ENCODE measurements around the gene EXOG.

EXOG gene

GRCh38 chr3:38472342-38472741 is 23.8 kb upstream of the EXOG start:
- H3K4me2 ChIP-seq: no peak overlapping the region
- no peaks in the 10 kb centered on the region for H3K36me3 ChIP-seq (ENCODE audit: insufficient read depth)
- no peak for TF ChIP-seq CTCF (conservative IDR thresholded peaks at IDR 0.05; ENCODE audit: low read depth, low read length)
- no peaks in the 10 kb centered on the region for H3K4me1 ChIP-seq (ENCODE audit: low read depth, poor library complexity, severe bottlenecking)
- no peak overlapping the region for H2AFZ ChIP-seq (ENCODE audit: low read depth)
- no peaks in the 10 kb centered on the region for H4K20me1 ChIP-seq (ENCODE audit: insufficient read depth)
- H3K27ac ChIP-seq: no peak overlapping the region
- no peaks in the 10 kb centered on the region for H3K27me3 ChIP-seq (ENCODE audit: insufficient read depth, low read depth)
- no peak overlapping the region for H3K9ac ChIP-seq
- H3K79me2 ChIP-seq (ENCODE audit: insufficient read depth, low read depth): no peaks in the 10 kb centered on the region
- H3K4me3 ChIP-seq (IDR thresholded peaks at IDR 0.05; ENCODE audit: insufficient read depth, low read depth, low read length): no peak overlapping the region

GRCh38 chr3:38473229-38473628 is 22.9 kb upstream of the EXOG start:
- Histone ChIP-seq H3K4me1 (ENCODE audit: low read depth, poor library complexity, severe bottlenecking) (no peaks in the 10 kb centered on the region), H3K36me3 (ENCODE audit: insufficient read depth) (no peaks in the 10 kb centered on the region), H3K27me3 (ENCODE audit: insufficient read depth, low read depth) (no peaks in the 10 kb centered on the region), H3K27ac (no peak overlapping the region), H3K9ac (no peak overlapping the region), H2AFZ (ENCODE audit: low read depth) (no peak overlapping the region), H3K4me3 (IDR thresholded peaks at IDR 0.05; ENCODE audit: insufficient read depth, low read depth, low read length) (no peak overlapping the region), H4K20me1 (ENCODE audit: insufficient read depth) (no peaks in the 10 kb centered on the region), H3K4me2 (no peak overlapping the region), H3K79me2 (ENCODE audit: insufficient read depth, low read depth) (no peaks in the 10 kb centered on the region)
- no peak for TF ChIP-seq CTCF (conservative IDR thresholded peaks at IDR 0.05; ENCODE audit: low read depth, low read length)

- no peaks in the 10 kb centered on the region for H4K20me1 ChIP-seq (ENCODE audit: insufficient read depth)
- H3K4me2 ChIP-seq: no peak overlapping the region
- H3K79me2 ChIP-seq (ENCODE audit: insufficient read depth, low read depth): no peaks in the 10 kb centered on the region
- no peak overlapping the region for H2AFZ ChIP-seq (ENCODE audit: low read depth)
- TF ChIP-seq CTCF (conservative IDR thresholded peaks at IDR 0.05; ENCODE audit: low read depth, low read length): no peak
- no peak overlapping the region for H3K4me3 ChIP-seq (IDR thresholded peaks at IDR 0.05; ENCODE audit: insufficient read depth, low read depth, low read length)
- no peak overlapping the region for H3K27ac ChIP-seq
- no peaks in the 10 kb centered on the region for H3K27me3 ChIP-seq (ENCODE audit: insufficient read depth, low read depth)
- no peaks in the 10 kb centered on the region for H3K4me1 ChIP-seq (ENCODE audit: low read depth, poor library complexity, severe bottlenecking)
- no peak overlapping the region for H3K9ac ChIP-seq
- H3K36me3 ChIP-seq (ENCODE audit: insufficient read depth): no peaks in the 10 kb centered on the region
Observed at GRCh38 chr3:38474928-38475605, 21.1 kb upstream of the EXOG start.

- Histone ChIP-seq H3K4me2 (no peak overlapping the region), H3K79me2 (ENCODE audit: insufficient read depth, low read depth) (no peaks in the 10 kb centered on the region), H4K20me1 (ENCODE audit: insufficient read depth) (no peaks in the 10 kb centered on the region), H3K27me3 (ENCODE audit: insufficient read depth, low read depth) (no peaks in the 10 kb centered on the region), H3K9ac (no peak overlapping the region), H2AFZ (ENCODE audit: low read depth) (no peak overlapping the region), H3K27ac (no peak overlapping the region), H3K36me3 (ENCODE audit: insufficient read depth) (no peaks in the 10 kb centered on the region), H3K4me3 (IDR thresholded peaks at IDR 0.05; ENCODE audit: insufficient read depth, low read depth, low read length) (no peak overlapping the region), H3K4me1 (ENCODE audit: low read depth, poor library complexity, severe bottlenecking) (no peaks in the 10 kb centered on the region)
- TF ChIP-seq CTCF (conservative IDR thresholded peaks at IDR 0.05; ENCODE audit: low read depth, low read length): no peak
Observed at GRCh38 chr3:38475716-38476115, 20.4 kb upstream of the EXOG start.

All from KMS-11 (cell line).